Endothelial cell (in vitro differentiated cells): ENCODE measurements around the gene ZNF429. TPM values are rescaled to one million over a fixed set of nuclear protein-coding genes. Genes with fewer than 3 reads are reported as not detected.

ENCODE experiments used
- total RNA-seq: library from RNA; stranded (reverse); fragmentation: NEBNext Ultra II Directional; extraction: Animal tissue kit (Norgen Biotek cat#: 25700); gene quantifications from one replicate; pipeline ENCODE4 v1.2.1, GENCODE V29; 2021; ENCODE audit not compliant: unreplicated experiment

ZNF429 gene
- total RNA-seq, 1 donor from 2014 or later: 14.1 TPM

Other genes with a start within 250 kb of the ZNF429 start
- 25.0 TPM for gene ZNF708, start 176.2 kb upstream of the ZNF429 start, total RNA-seq
- gene ZNF738, start 146.6 kb upstream of the ZNF429 start, total RNA-seq: 24.0 TPM
- 16.2 TPM for gene ZNF493, start 108.5 kb upstream of the ZNF429 start, total RNA-seq